SK-N-SH treated with all-trans-retinoic acid at 6 μM for 48 hours (cell line): ENCODE results near the gene GALNT13.

Experiments used
- ATAC-seq: fragments of 200-7000 bp; cut with Tn5 transposase; 3 replicates; pipeline ENCODE4 v1.9.1; 2020; ENCODE audit warnings: mild to moderate bottlenecking, moderate library complexity
- ARNTL ChIP-seq: fragments of 450-650 bp; formaldehyde crosslinking; IDR thresholded peaks from 2 replicates; pipeline ENCODE4 v1.5.0; 2020; ENCODE audit warnings: low read depth, mild to moderate bottlenecking, moderate library complexity, borderline replicate concordance
- BACH2 ChIP-seq: fragments of 250-450 bp; sonication (Bioruptor Pico); IDR thresholded peaks from 2 replicates; pipeline ENCODE4 v1.9.0; 2021; ENCODE audit warnings: mild to moderate bottlenecking, borderline replicate concordance
- CSDC2 ChIP-seq: fragments of 250-450 bp; sonication (Bioruptor Pico); IDR thresholded peaks from 2 replicates; pipeline ENCODE4 v1.5.0; 2020; ENCODE audit warnings: mild to moderate bottlenecking, moderate library complexity
- CSRNP3 ChIP-seq: fragments of 250-450 bp; sonication (Bioruptor Pico); IDR thresholded peaks from 2 replicates; pipeline ENCODE4 v1.5.1; 2021; ENCODE audit warnings: mild to moderate bottlenecking, moderate library complexity
- ESRRG ChIP-seq: fragments of 250-450 bp; sonication (Bioruptor Pico); IDR thresholded peaks from 2 replicates; pipeline ENCODE4 v1.6.1; 2021; ENCODE audit warnings: mild to moderate bottlenecking
- GLIS3 ChIP-seq: fragments of 250-450 bp; sonication (Bioruptor Pico); IDR thresholded peaks from 2 replicates; pipeline ENCODE4 v1.5.0; 2020; ENCODE audit warnings: mild to moderate bottlenecking, moderate library complexity
- ISL1 ChIP-seq: fragments of 250-450 bp; sonication (Bioruptor Pico); IDR thresholded peaks from 2 replicates; pipeline ENCODE4 v2.1.2; 2022; ENCODE audit warnings: mild to moderate bottlenecking, moderate library complexity
- OSR1 ChIP-seq: fragments of 250-450 bp; sonication (Bioruptor Pico); IDR thresholded peaks from 2 replicates; pipeline ENCODE4 v1.8.0; 2022; ENCODE audit warnings: moderate library complexity, mild to moderate bottlenecking, inconsistent platforms
- POU6F1 ChIP-seq: fragments of 250-450 bp; sonication (Bioruptor Pico); IDR thresholded peaks from 2 replicates; pipeline ENCODE4 v1.8.0; 2021; ENCODE audit warnings: low read depth, mild to moderate bottlenecking, moderate library complexity, borderline replicate concordance
- PPARA ChIP-seq: fragments of 250-450 bp; sonication (Bioruptor Pico); IDR thresholded peaks from 2 replicates; pipeline ENCODE4 v1.5.0; 2020; ENCODE audit warnings: mild to moderate bottlenecking, borderline replicate concordance
- RARB ChIP-seq: fragments of 250-450 bp; sonication (Bioruptor Pico); IDR thresholded peaks from 2 replicates; pipeline ENCODE4 v1.8.0; 2021; ENCODE audit warnings: mild to moderate bottlenecking, moderate library complexity
- SNAI2 ChIP-seq: fragments of 250-450 bp; sonication (Bioruptor Pico); IDR thresholded peaks from 2 replicates; pipeline ENCODE4 v1.5.0; 2020; ENCODE audit warnings: mild to moderate bottlenecking, moderate library complexity
- TCF4 ChIP-seq: fragments of 250-450 bp; sonication (Bioruptor Pico); IDR thresholded peaks from 2 replicates; pipeline ENCODE4 v1.8.0; 2021; ENCODE audit warnings: mild to moderate bottlenecking, moderate library complexity, borderline replicate concordance
- TOX ChIP-seq: fragments of 250-450 bp; sonication (Bioruptor Pico); IDR thresholded peaks from 2 replicates; pipeline ENCODE4 v1.8.0; 2021; ENCODE audit warnings: mild to moderate bottlenecking, moderate library complexity, borderline replicate concordance
- TSHZ2 ChIP-seq: fragments of 250-450 bp; sonication (Bioruptor Pico); IDR thresholded peaks from 2 replicates; pipeline ENCODE4 v1.5.0; 2020; ENCODE audit warnings: mild to moderate bottlenecking, moderate library complexity
- ZC3H10 ChIP-seq: fragments of 250-450 bp; sonication (Bioruptor Pico); IDR thresholded peaks from 2 replicates; pipeline ENCODE4 v1.5.1; 2021; ENCODE audit warnings: mild to moderate bottlenecking, moderate library complexity
- ZFP3 ChIP-seq: fragments of 250-450 bp; sonication (Bioruptor Pico); IDR thresholded peaks from 2 replicates; pipeline ENCODE4 v1.5.0; 2020; ENCODE audit warnings: mild to moderate bottlenecking, moderate library complexity
- ZFP30 ChIP-seq: fragments of 450-650 bp; formaldehyde crosslinking; IDR thresholded peaks from 2 replicates; pipeline ENCODE4 v1.5.0; 2022; ENCODE audit warnings: mild to moderate bottlenecking, moderate library complexity
- ZNF565 ChIP-seq: fragments of 450-650 bp; formaldehyde crosslinking; conservative IDR thresholded peaks from 2 replicates; pipeline ENCODE4 v1.5.0; 2020; ENCODE audit warnings: low read depth, mild to moderate bottlenecking, moderate library complexity
- ZNF70 ChIP-seq: fragments of 450-650 bp; formaldehyde crosslinking; IDR thresholded peaks from 2 replicates; pipeline ENCODE4 v1.5.0; 2020; ENCODE audit warnings: mild to moderate bottlenecking, moderate library complexity
- ZNF8 ChIP-seq: fragments of 450-650 bp; formaldehyde crosslinking; IDR thresholded peaks from 2 replicates; pipeline ENCODE4 v1.5.0; 2020; ENCODE audit warnings: mild to moderate bottlenecking, moderate library complexity
- TF ChIP-seq, protein P1 (sequence below): fragments of 250-450 bp; sonication (Bioruptor Pico); IDR thresholded peaks from 2 replicates; pipeline ENCODE4 v1.5.1; 2020; ENCODE audit warnings: low read depth, mild to moderate bottlenecking, moderate library complexity
- TF ChIP-seq, protein P2 (sequence below): fragments of 250-450 bp; sonication (Bioruptor Pico); IDR thresholded peaks from 2 replicates; pipeline ENCODE4 v1.8.0; 2020; ENCODE audit warnings: mild to moderate bottlenecking, moderate library complexity, borderline replicate concordance

The GALNT13 gene

GRCh38 chr2:154459286-154459685, 587.6 kb downstream of the GALNT13 start (continued):
- TF ChIP-seq CSRNP3 (no peak), ZFP30 (no peak), OSR1 (CRISPR knock-in tag) (no peak), ZNF565 (no peak), TSHZ2 (no peak), ISL1 (peak; percentile 90), ESRRG (no peak), POU6F1 (CRISPR knock-in tag) (no peak)
- TF ChIP-seq, all 23 proteins: peak for 4

GRCh38 chr2:154462634-154463033, 590.9 kb downstream of the GALNT13 start:
- TF ChIP-seq TCF4 (CRISPR knock-in tag) (no peak), ZFP30 (no peak), ZNF8 (CRISPR knock-in tag) (no peak), RARB (CRISPR knock-in tag) (no peak), ISL1 (no peak), ARNTL (no peak), CSDC2 (no peak)
- TF ChIP-seq, protein P1, sequence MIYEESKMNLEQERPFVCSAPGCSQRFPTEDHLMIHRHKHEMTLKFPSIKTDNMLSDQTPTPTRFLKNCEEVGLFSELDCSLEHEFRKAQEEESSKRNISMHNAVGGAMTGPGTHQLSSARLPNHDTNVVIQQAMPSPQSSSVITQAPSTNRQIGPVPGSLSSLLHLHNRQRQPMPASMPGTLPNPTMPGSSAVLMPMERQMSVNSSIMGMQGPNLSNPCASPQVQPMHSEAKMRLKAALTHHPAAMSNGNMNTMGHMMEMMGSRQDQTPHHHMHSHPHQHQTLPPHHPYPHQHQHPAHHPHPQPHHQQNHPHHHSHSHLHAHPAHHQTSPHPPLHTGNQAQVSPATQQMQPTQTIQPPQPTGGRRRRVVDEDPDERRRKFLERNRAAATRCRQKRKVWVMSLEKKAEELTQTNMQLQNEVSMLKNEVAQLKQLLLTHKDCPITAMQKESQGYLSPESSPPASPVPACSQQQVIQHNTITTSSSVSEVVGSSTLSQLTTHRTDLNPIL (CRISPR knock-in tag): no peak
- no peak for ATAC-seq

DNA sequence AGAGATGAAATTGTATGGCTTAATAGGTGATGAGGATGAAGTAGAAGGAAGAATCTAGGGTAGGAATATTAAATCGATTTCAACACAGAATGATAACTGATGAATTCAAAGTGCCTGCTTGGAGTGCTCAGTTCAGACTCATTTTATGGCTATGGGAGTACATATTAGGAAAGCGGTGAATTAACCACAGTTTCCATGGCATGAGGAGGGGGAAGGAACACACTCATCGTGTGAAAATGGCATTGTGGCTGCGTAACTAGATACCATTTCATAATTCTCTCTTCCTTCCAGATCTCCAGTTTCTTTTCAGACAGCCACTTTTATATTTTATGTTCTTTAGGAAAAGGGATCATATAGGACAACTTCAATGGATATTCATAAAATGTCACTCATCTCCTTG, 594.5 kb downstream of the GALNT13 start:
- TF ChIP-seq OSR1 (CRISPR knock-in tag) (no peak), ZFP30 (no peak), TOX (CRISPR knock-in tag) (no peak), TCF4 (CRISPR knock-in tag) (no peak), GLIS3 (no peak), ZNF70 (CRISPR knock-in tag) (no peak), PPARA (CRISPR knock-in tag) (no peak), ZFP3 (no peak), SNAI2 (no peak), BACH2 (no peak), ZNF565 (no peak), CSDC2 (no peak), ESRRG (no peak), POU6F1 (CRISPR knock-in tag) (no peak), ZC3H10 (CRISPR knock-in tag) (no peak), ZNF8 (CRISPR knock-in tag) (no peak), ARNTL (no peak), RARB (CRISPR knock-in tag) (no peak)
- TF ChIP-seq, protein P2, sequence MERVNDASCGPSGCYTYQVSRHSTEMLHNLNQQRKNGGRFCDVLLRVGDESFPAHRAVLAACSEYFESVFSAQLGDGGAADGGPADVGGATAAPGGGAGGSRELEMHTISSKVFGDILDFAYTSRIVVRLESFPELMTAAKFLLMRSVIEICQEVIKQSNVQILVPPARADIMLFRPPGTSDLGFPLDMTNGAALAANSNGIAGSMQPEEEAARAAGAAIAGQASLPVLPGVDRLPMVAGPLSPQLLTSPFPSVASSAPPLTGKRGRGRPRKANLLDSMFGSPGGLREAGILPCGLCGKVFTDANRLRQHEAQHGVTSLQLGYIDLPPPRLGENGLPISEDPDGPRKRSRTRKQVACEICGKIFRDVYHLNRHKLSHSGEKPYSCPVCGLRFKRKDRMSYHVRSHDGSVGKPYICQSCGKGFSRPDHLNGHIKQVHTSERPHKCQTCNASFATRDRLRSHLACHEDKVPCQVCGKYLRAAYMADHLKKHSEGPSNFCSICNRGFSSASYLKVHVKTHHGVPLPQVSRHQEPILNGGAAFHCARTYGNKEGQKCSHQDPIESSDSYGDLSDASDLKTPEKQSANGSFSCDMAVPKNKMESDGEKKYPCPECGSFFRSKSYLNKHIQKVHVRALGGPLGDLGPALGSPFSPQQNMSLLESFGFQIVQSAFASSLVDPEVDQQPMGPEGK: no peak

More for the DNA sequence above, 594.5 kb downstream of the GALNT13 start:
- no peak for ATAC-seq
